Left renal pelvis (tissue), 4 donors: Measurements from ENCODE around the gene HILPDA. TPM values are rescaled to one million over a fixed set of nuclear protein-coding genes. Genes with fewer than 3 reads are reported as not detected.
A peak's percentile ranks its signal among the peaks of the same experiment; 100 is the strongest.
"Not testable (repeated sequence)": the region's sequence is repeated elsewhere in the genome, so short reads cannot be mapped to it uniquely, and the experiment has no call there.

Experiments
- DNase-seq, 4 donors: peaks; one replicate each; pipeline ENCODE4 v3.0.0-alpha.2; 2013; ENCODE audit warnings: low read depth in 4 of 4, low spot score in 3 of 4
- polyA plus RNA-seq, 4 donors: library from polyadenylated mRNA; unstranded; fragments of 120-200 nt; gene quantifications; one replicate each; pipeline ENCODE4 v1.2.1, GENCODE V29; 2013; ENCODE audit not compliant: insufficient read length in 4 of 4

The HILPDA gene
- polyA plus RNA-seq, 4 donors, result 14.6 to 21.6 (median 17.9) TPM

GRCh38 chr7:128431221-128431620 is 24.5 kb upstream of the HILPDA start:
- DNase-seq, result no peak

- no peak for DNase-seq
These were observed 23.9 kb upstream of the HILPDA start for GRCh38 chr7:128431754-128432153.

GRCh38 chr7:128434413-128435326 is 21.0 kb upstream of the HILPDA start:
- DNase-seq, result no peak

GRCh38 chr7:128435327-128435686 is 20.4 kb upstream of the HILPDA start:
- no peak for DNase-seq

GRCh38 chr7:128437426-128438332 is 18.0 kb upstream of the HILPDA start:
- no peak for DNase-seq

GRCh38 chr7:128442356-128442755 is 13.3 kb upstream of the HILPDA start:
- no peak for DNase-seq

GRCh38 chr7:128443831-128444600 is 11.7 kb upstream of the HILPDA start:
- DNase-seq, result no peak

- DNase-seq, result no peak
These were observed 9.4 kb upstream of the HILPDA start for GRCh38 chr7:128446306-128446705.

- DNase-seq, result no peak
These were observed 7.6 kb upstream of the HILPDA start for GRCh38 chr7:128447941-128448564.

- DNase-seq, result no peak
These were observed 6.9 kb upstream of the HILPDA start for GRCh38 chr7:128448751-128449302.

- no peak for DNase-seq
These were observed 5.3 kb upstream of the HILPDA start for GRCh38 chr7:128450409-128450808.

GRCh38 chr7:128450913-128451312 is 4.8 kb upstream of the HILPDA start:
- DNase-seq, result no peak

GRCh38 chr7:128452552-128452951 is 3.1 kb upstream of the HILPDA start:
- DNase-seq, result no peak

GRCh38 chr7:128453836-128454804 is 1.6 kb upstream of the HILPDA start:
- peak in 3 of 4 donors; percentile 73 to 74 (median 73) for DNase-seq

- DNase-seq, result no peak
These were observed 703 bp upstream of the HILPDA start for GRCh38 chr7:128454808-128455542.

GRCh38 chr7:128456255-128456725 is 612 bp downstream of the HILPDA start:
- no peak for DNase-seq

- DNase-seq, result not testable (repeated sequence)
These were observed 1.7 kb downstream of the HILPDA start for GRCh38 chr7:128457385-128457784.

- DNase-seq, result no peak
These were observed 3.3 kb downstream of the HILPDA start for GRCh38 chr7:128458956-128459355.
